AG04450 (cell line): ENCODE data around the gene LECT2. TPM values are rescaled to one million over a fixed set of nuclear protein-coding genes. Genes with fewer than 3 reads are reported as not detected.
A peak's percentile ranks its signal among the peaks of the same experiment; 100 is the strongest.

Experiments used
- CTCF ChIA-PET: fragments of 300-600, 350-600 bp; formaldehyde crosslinking; extraction: SDS; loops from one replicate; lab custom pipeline; 2022; ENCODE audit warnings: antibody characterized with exemption, inconsistent platforms; lab: Charles Lee
- POLR2A ChIA-PET: fragments of 350-600 bp; formaldehyde crosslinking; extraction: SDS; loops from one replicate; lab custom pipeline; 2021; ENCODE audit warnings: antibody characterized with exemption, inconsistent platforms; lab: Yijun Ruan, JAX
- DNase-seq: peaks from one replicate; pipeline ENCODE4 v3.0.0-alpha.2; 2011; ENCODE audit warnings: low read depth, low spot score
- H3K27ac ChIP-seq: one replicate; pipeline ENCODE4 v1.5.1; 2012; ENCODE audit warnings: low read depth, low read length, control low read depth
- H3K27me3 ChIP-seq: one replicate; pipeline ENCODE4 v1.6.0; 2012; ENCODE audit warnings: low read length; ENCODE audit not compliant: control insufficient read depth, insufficient read depth
- H3K4me3 ChIP-seq: 2 replicates; pipeline ENCODE4 v1.5.1; 2011; ENCODE audit warnings: mild to moderate bottlenecking, low read depth, low read length, control low read depth
- H3K9me3 ChIP-seq: 2 replicates; pipeline ENCODE4 v1.5.1; 2012; ENCODE audit warnings: low read length; ENCODE audit not compliant: control insufficient read depth, insufficient read depth
- CTCF ChIP-seq: IDR thresholded peaks from 2 replicates; pipeline ENCODE4 v1.5.1; 2011; ENCODE audit warnings: low read depth, low read length, control low read depth, inconsistent platforms
- polyA plus RNA-seq: library from polyadenylated mRNA; depleted of rRNA; stranded (reverse); fragments of >200 nt; gene quantifications from 2 replicates; pipeline ENCODE4 v1.2.3, GENCODE V29; 2011

Gene LECT2
- polyA plus RNA-seq, 1 experiment: not detected

- Histone ChIP-seq H3K27ac (no peak overlapping the region), H3K27me3 (no peaks in the 10 kb centered on the region), H3K9me3 (no peaks in the 10 kb centered on the region; the same call in 1 of the 2 replicates), H3K4me3 (no peak overlapping the region)
- no peak for TF ChIP-seq CTCF
- DNase-seq: no peak
- ChIA-PET POLR2A (no interaction called here), CTCF (no interaction called here)
Measured at GRCh38 chr5:135990528-135991255, 35.9 kb upstream of the LECT2 start.

GRCh38 chr5:135989686-135990085 is 34.9 kb upstream of the LECT2 start:
- TF ChIP-seq CTCF: no peak
- H3K27me3 ChIP-seq: no peaks in the 10 kb centered on the region
- ChIA-PET POLR2A (no interaction called here), CTCF (no interaction called here)
- no peak for DNase-seq
- H3K9me3 ChIP-seq: no peaks in the 10 kb centered on the region; the same call in 1 of the 2 replicates
- H3K27ac ChIP-seq: no peak overlapping the region
- no peak overlapping the region for H3K4me3 ChIP-seq

- H3K27ac ChIP-seq: no peak overlapping the region
- H3K27me3 ChIP-seq: no peaks in the 10 kb centered on the region
- ChIA-PET CTCF (interaction anchor here (1.0 kb wide), 1 partner anchor 22 kb away, joined by 3 read pairs; no protein-coding TSS in a partner anchor), POLR2A (no interaction called here)
- no peak for TF ChIP-seq CTCF
- H3K9me3 ChIP-seq: no peaks in the 10 kb centered on the region; the same call in 1 of the 2 replicates
- no peak overlapping the region for H3K4me3 ChIP-seq
- no peak for DNase-seq
Measured at GRCh38 chr5:135988546-135988945, 33.8 kb upstream of the LECT2 start.

- no peak for DNase-seq
- Histone ChIP-seq H3K27ac (peak overlapping the region; percentile 31), H3K9me3 (no peaks in the 10 kb centered on the region; the same call in 1 of the 2 replicates), H3K4me3 (no peak overlapping the region), H3K27me3 (no peaks in the 10 kb centered on the region)
- ChIA-PET POLR2A (interaction anchor here (1.3 kb wide), 1 partner anchor 42 kb away, joined by 4 read pairs; the partner anchor contains the start of gene TGFBI), CTCF (interaction anchor here (1.0 kb wide), 1 partner anchor 42 kb away, joined by 3 read pairs; no protein-coding TSS in a partner anchor)
- no peak for TF ChIP-seq CTCF
Measured at GRCh38 chr5:135986891-135987401, 32.2 kb upstream of the LECT2 start.

GRCh38 chr5:135986401-135986800 is 31.6 kb upstream of the LECT2 start:
- POLR2A ChIA-PET: interaction anchor here (1.3 kb wide), 1 partner anchor 42 kb away, joined by 4 read pairs; the partner anchor contains the start of gene TGFBI
- no peak for TF ChIP-seq CTCF

More at GRCh38 chr5:135986401-135986800, 31.6 kb upstream of the LECT2 start:
- CTCF ChIA-PET: interaction anchor here (1.0 kb wide), 1 partner anchor 41 kb away, joined by 3 read pairs; no protein-coding TSS in a partner anchor
- H3K27me3 ChIP-seq: no peaks in the 10 kb centered on the region
- no peak overlapping the region for H3K4me3 ChIP-seq
- DNase-seq: no peak
- H3K27ac ChIP-seq: no peak overlapping the region
- H3K9me3 ChIP-seq: no peaks in the 10 kb centered on the region; the same call in 1 of the 2 replicates
